ENCODE measurements around the gene LRP6. TPM values are rescaled to one million over a fixed set of nuclear protein-coding genes. Genes with fewer than 3 reads are reported as not detected.
"Not testable (repeated sequence)": the region's sequence is repeated elsewhere in the genome, so short reads cannot be mapped to it uniquely, and the experiment has no call there.

LRP6 gene
- total RNA-seq, 1 donor from 2014 or later: 68.5 TPM

DNA sequence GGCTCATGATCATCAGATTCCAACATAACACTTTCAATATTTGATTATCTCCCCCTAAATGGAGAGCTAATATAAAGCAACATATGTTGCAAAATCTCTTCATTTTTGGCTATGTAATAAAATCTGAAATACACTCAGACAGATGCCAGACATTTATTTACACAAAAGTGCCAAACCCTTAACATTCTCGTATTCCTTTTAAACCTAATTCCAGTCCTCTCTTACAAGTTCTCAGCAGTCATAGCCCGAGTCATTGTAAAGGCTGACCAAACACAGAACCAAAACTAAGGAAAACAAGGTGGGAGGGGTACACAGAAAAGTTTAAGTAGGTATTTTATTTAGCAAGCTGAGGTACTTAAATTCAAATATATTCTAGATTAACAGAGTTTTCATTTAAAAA is 81.4 kb downstream of the LRP6 start:
- DNase-seq (ENCODE audit: low spot score in 2 of 2): no peak
- no peak for FAIRE-seq

DNA sequence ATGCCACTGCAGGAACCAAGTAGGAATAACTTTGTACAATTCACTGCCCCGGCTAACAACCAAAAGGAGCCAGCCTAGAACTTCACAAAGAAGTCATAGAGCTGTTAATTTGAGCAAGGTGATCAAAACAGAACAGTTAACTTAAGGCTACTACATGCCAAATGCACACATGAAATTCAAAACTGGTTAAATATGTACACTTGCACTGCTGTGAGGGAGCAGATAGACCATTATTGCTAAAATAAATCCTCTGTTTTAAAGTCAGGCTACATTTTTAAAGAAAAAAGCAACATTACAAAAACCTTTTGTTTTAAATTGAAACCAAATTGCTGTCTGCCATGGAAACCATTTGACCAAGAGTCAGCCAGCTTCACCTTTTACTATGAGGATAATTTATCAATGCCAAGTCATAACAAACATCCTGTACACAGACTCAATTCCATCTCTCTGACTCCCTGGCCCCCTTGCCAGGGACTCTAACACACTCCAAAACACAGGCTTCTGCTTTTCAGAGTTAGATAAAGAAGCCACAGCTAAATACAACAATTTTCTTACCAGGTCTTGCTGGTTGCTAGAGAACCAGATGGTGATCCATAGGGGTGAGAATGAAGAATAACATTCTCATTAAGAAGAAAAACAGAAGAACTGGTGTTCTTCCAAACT is 84.0 kb downstream of the LRP6 start:
- FAIRE-seq: no peak
- DNase-seq (ENCODE audit: low spot score in 2 of 2): no peak

DNA sequence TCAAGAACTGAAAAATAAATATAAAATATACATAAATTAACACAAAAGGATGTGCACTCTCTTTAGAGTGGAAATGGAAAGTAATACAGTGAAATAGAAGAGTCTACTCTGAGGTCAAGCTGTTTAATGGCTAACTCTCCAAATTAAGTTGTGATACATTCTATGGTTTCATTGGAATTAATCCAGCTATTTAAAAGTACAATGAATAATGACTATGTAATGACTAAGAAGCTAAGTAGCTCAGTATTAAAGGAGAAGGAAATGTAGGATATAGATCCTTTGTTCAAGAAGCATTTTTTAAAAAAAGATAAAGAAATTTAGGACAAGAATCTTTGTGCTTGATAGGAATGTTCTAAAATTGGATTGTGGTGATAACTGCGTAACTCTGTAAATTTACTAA is 85.3 kb downstream of the LRP6 start:
- no peak for DNase-seq (ENCODE audit: low spot score in 2 of 2)
- no peak for FAIRE-seq

DNA sequence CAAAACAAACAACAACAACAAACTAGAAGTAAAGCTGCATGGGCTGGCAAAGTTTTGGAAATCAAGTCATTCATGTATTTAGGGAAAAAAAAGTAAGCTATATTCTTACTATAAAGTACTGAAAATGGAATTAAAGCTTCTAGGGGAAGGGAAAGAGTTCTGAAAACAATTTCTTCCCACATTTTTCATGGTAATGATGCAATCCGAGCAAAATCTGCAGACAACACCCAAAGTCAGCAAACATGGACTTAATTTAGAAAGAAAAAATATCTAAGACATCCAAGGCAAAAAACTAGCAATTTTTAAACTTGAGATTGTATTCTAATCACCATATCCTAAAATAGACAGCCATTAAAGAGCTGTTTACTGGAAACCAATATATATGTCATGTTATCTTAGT is 86.3 kb downstream of the LRP6 start:
- DNase-seq (ENCODE audit: low spot score in 2 of 2) (no peak), FAIRE-seq (no peak)

DNA sequence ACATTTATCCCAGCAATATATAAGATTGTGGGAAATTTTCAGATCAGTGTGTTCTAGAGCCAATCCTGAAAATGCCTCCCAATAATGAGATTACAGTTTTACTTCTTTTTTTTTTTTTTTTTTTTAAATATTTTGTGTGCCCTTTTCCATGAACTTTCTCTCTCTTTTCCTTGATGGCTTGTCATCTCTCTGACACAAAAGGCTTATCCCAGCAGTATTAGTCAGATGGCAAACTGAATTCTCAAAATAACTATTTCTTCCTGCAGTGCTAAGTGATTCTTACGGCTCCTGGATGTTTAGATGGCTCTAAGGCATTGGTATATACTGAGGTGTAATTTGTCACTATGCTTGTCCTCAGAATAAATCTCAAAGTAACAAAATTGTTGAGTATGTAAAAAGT is 86.7 kb downstream of the LRP6 start:
- FAIRE-seq (no peak), DNase-seq (ENCODE audit: low spot score in 2 of 2) (no peak)

DNA sequence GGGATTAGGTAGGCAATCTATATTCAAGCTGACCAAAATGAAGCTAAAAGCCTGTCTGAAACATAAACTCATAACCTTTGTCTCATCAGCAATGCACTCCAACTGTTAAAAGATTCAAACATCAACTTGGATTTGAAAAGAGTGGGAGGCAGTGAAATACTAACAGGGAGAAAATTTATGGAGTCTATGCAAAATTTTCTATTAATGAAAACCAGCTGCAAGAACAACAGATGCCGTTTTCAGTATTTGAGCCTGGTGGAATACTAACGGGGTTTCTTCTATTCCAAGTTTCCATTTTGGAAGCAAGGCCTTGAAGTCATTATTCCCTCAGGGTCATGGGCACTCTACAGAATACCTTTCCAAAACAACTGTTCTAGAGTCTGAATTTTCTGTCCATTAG is 88.3 kb downstream of the LRP6 start:
- no peak for FAIRE-seq

DNA sequence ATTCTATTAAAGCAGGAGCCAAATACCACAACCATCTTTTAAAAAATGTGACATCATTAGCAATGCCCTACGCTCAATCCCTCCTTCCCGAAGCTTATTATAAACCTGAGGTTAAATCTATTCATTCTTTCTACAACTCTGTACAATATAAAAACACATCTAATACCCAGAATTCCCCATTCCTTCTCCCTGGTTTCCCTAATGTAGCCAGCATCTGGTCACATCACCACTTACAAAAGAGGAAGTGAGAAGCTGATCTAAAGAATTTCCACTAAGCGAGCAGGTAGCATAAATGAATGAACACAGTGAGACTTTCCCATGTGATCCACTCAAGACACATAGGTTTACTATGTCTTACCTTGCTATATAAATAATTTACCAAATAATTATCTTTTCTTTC is 90.4 kb downstream of the LRP6 start:
- no peak for FAIRE-seq
- DNase-seq (ENCODE audit: low spot score in 2 of 2): no peak

More for the DNA sequence above, 88.3 kb downstream of the LRP6 start:
- no peak for DNase-seq (ENCODE audit: low spot score in 2 of 2)

DNA sequence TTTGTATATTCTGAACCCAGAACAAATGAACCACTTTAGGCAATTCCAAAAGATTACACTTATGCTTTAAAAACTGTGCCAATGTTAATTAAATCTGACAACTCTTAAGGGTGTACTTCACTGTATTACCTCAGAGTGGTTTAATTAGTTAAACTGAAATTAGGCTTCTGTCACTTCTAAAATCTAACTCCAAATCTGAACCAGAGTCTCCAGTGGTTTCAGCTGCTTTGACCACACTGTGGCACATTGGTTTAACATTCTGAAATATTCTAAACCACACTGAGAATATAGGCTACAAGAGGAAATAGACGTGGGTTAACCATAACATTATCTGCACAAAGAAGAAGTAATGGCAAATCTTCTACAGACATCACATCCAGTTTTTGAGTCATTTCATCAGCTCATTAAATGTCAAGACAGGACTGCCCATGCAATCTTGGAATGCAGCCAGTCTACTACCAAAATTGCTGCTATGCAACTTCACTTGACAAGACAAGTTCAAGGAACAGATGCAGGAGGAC is 94.8 kb downstream of the LRP6 start:
- DNase-seq (ENCODE audit: low spot score in 2 of 2): no peak

DNA sequence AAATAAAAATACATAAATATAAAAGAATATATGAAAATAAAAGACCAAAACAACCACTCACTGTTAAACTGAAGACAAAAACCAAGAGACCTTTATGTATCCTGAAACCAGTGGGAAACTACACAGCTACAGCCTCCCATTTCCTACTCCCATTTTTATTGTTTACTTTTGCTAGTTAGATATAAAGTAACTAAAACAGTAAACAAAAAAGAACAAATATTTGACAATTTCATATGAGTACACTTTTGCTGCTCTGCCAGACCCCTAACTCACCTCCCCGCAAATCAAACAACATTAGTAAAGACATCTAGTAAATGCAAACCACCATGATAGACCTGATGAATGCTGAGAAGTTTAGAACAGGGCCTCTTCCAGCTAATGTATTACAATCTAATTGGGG is 99.0 kb downstream of the LRP6 start:
- no peak for DNase-seq (ENCODE audit: low spot score in 2 of 2)
- FAIRE-seq: no peak

More for the DNA sequence above, 94.8 kb downstream of the LRP6 start:
- no peak for FAIRE-seq

DNA sequence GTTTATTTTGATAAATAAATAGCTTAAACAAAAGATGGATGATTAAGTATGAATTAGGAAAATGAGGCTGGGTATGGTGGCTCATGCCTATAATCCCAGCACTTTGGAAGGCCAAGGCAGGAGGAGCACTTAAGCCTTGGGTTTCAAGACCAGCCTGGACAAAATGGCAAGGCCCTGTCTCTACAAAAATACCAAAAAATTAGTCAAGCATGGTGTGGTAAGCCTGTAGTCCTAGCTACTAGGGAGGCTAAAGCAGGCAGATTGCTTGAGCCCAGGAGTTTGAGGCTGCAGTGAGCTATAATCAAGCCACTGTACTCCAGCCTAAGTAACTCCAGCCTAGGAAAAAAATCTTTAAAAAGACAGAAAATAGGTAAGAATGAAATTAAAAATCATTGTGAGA is 100.1 kb downstream of the LRP6 start:
- FAIRE-seq (no peak), DNase-seq (ENCODE audit: low spot score in 2 of 2) (no peak)

DNA sequence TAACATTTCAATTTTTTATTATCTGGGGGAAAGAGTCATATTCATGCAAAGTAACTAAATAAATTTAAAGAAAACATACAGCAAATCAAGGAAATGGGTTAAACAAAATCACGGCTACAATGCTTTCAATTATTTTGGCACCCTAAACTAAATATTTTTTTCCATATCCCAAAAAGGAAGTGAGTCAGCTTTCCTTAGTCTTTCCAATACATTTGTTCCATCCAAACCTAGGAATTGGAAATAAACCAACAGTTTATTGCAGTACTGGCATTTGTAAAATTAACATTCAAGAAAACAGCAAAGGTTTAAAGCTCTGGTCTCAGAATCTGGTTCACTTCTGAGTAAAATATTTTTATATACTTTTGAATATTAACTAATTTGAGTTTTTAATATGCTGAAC is 106.9 kb downstream of the LRP6 start:
- DNase-seq (ENCODE audit: low spot score in 2 of 2) (no peak), FAIRE-seq (no peak)

DNA sequence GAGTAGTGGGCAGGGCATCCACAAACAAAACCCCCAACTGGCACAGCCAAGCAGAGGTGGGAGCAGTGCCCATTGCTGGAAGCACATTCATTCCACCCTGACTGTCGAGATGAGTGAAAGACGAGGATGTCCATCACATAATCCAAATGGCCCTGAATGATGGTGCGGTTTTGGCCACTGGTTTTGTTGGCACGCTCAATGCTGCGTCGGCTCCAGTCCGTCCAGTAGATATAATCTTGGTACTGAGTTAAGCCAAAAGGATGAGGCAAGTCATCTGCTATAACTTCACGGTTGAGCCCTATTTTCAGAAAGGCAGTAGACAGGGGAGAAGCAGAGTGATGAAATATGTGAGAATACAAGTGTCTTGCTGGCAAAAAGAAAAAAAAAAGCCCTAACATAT is 108.0 kb downstream of the LRP6 start:
- DNase-seq (ENCODE audit: low spot score in 2 of 2) (no peak), FAIRE-seq (no peak)

DNA sequence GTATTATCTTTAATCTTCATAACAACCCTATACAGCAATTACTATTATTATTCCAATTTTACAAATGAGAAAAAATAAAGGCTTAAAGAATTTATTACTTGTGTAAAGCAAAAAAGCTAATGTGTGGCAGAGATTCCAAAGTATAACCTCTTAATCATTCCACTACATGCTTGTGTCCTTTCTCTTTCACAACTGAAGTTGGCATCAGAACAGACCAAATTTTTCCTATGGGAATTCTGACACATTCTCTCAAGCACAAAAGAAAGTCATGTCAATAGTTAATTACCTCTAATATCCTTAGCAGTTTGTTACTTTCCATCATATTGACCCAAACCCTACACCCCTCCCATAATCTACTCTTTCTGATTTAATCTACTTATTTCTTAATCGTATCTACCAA is 109.4 kb downstream of the LRP6 start:
- FAIRE-seq (no peak), DNase-seq (ENCODE audit: low spot score in 2 of 2) (no peak)

DNA sequence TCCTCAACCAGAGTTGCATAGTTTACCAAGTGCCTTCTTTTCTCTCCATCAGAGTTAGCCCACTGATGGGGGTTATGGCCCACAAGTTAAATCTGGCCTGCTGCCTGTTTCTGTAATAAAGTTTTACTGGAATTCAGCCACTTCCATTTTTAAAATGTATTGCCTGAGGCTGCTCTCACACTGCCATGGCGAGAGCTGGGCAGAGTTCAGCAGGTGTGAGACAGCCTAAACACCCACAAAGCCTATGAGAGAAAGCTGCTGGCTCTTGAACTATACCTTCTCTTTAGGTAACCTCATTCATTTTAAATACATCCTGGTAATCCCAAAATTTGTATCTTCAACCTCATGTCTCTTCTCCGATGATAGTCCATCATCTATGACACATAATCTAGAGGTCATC is 110.0 kb downstream of the LRP6 start:
- DNase-seq (ENCODE audit: low spot score in 2 of 2) (no peak), FAIRE-seq (no peak)

DNA sequence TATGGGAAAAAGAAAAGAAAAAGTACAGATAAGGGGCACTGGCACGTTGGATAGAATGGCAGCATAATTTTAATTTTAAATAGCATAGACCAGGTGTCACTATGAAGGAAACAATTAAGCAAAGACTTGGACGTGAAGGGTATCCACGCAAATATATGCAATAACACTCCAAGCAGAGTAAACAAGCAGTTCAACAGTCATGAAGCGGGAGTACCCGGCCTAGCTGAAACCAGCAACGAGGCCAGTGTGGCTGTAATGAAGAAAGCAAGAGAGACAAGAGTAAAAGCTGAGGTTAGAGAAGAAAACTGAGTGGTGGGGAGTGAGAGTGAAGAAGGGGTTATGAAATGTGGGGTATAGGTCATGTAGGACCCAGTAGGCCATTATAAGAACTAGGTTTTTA is 110.7 kb downstream of the LRP6 start:
- no peak for FAIRE-seq

DNA sequence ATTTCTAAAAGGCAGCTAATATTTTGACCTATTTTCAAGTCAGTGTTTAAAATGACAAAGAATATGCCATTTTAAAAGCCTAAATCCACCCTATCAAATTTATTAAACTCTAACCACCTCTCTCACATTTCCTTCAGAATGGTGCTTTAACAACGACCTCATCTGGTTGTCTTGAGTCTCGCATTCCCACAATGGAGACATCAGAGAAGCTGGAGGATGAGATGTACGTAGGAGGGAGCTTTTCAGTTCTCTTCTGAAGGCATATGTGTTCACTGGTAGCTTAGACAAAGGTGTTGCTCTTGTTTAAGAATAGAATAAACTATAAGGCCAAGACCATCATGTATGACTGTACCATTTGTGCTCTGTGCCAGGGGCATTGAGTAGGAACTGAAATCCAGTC is 113.2 kb downstream of the LRP6 start:
- DNase-seq (ENCODE audit: low spot score in 2 of 2) (no peak), FAIRE-seq (no peak)

More for the DNA sequence above, 110.7 kb downstream of the LRP6 start:
- no peak for DNase-seq (ENCODE audit: low spot score in 2 of 2)

DNA sequence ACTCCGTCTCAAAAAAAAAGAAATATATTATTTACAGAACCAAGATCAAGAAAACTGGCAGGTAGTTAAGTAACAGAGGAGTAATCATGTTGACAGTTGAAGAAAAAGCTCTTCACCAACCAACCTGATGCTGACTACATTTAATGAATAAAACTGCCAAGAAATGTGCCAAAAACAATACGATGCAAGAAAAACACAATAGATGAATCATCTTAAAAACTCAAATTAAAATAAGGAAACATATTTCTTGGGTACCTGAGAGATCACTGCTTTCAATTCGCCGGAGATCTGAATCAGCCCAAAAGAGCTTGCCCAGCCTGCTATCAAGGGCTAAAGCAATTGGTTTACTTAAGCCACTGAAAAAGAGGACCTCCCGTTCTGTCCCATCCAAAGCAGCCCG is 119.7 kb downstream of the LRP6 start:
- FAIRE-seq: no peak
- no peak for DNase-seq (ENCODE audit: low spot score in 2 of 2)

DNA sequence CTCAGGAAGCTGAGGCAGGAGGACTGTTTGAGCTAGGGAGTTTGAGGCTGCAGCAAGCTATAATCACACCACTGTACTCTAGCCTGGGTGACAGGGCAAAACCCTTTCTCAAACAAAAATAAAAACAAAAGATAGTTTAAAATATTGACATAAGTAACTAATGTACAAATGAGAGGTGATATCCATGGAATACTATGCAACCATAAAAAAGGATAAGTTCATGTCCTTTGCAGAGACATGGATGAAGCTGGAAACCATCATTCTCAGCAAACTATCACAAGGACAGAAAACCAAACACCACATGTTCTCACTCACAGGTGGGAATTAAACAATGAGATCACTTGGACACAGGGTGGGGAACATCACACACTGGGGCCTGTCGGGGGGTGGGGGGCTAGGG is 122.3 kb downstream of the LRP6 start:
- not testable (repeated sequence) for DNase-seq (ENCODE audit: low spot score in 2 of 2); FAIRE-seq

DNA sequence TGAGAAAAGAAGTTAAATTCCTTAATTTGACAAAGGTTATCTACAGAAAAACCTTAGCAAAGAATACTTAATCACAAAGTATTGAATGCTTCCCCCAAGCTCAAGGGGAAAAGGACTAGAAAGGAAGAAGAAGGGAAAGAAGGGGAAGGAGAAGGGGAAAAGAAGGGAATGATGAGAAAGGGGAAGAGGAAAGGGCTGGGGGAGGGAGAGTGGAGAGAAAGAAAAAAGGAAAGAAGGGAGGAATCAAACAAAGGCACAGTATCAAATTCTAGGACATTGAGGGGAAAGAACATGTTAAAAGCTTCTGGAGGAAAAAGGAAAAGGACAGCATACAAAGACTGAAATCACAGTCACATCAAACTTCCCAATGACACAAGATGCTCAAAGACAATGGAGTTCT is 125.8 kb downstream of the LRP6 start:
- FAIRE-seq (no peak), DNase-seq (ENCODE audit: low spot score in 2 of 2) (no peak)

DNA sequence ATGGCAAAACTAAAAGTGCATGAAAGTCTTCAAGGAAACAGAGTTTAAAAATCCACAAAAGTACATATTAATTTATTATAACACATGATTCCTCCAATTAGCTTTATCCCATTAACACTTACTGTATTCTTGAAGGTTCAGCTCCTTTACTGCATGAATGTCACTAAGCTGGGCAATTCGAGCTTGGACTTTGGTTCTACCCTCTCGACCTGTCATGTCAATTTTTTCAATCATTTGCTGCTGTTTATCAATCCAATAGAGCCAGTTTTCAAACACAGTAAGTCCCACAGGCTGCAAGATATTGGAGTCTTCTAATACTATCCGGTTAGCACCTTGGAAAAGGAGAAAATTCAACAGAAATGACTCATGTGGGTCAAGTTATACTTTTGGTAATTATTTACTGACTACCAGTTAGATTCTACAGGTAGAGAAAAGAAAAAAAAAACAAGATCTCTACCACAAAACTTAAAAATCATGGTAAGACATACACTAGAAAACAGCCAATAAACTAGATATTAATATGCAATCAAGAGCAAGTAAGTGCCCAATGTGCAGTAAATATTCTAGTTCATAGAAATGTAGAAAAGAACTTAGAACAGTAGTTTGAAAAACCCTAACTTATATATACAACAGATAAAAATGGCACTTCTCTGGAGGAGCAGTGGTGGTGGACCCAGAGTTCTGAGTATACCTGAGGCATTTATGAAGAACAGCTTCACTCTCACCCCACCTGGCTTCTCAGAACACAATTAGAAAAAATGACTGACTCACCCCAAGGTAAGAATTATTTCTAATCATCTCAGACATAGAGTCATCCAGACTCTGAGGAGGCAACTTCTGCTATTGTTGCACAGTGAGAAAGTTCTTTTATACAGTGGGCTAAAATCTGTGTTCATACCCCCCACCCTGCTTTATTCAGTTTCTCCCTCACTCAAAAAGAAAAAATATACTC is 128.4 kb downstream of the LRP6 start:
- DNase-seq (ENCODE audit: low spot score in 2 of 2): no peak
- FAIRE-seq: no peak

DNA sequence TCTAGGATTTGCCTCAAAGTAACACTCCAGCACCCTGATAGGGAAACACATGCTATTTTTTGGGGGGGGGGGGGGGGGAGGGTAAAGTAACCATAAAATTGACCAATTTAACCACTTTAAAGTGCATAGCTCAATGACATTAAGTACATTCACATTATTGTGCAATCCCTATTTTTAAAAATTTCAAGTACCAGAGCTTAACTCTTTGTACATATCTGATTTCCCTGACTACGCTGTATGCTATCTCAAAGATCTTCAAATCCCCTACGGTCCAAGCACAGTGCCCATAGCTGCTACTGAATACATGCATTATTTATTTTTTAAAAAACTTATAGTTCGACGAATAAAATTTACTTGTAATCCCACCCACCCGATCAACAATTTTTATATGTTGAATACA is 133.1 kb downstream of the LRP6 start:
- DNase-seq (ENCODE audit: low spot score in 2 of 2) (no peak), FAIRE-seq (no peak)

DNA sequence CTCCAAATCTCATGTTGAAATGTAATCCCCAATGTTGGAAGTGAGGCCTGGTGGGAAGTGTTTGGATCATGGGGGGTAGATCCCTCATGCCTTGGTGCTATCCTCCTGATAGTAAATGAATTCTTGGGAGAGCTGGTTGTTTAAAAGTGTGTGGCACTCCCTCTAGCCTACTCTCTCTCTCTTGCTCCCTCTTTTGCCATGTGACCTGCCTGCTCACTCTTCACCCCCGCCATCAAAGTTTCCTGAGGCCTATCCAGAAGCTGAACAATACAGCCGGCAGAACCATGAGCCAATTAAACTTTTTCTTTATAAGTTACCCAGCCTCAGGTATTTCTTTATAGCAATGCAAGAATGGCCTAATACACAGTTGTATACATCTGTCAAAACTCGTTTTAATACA is 133.6 kb downstream of the LRP6 start:
- DNase-seq (ENCODE audit: low spot score in 2 of 2) (no peak), FAIRE-seq (no peak)

All from frontal cortex (tissue), 4 donors.